Neutrophil (primary cell): ENCODE results near the gene CTU1.
A peak's percentile ranks its signal among the peaks of the same experiment; 100 is the strongest.

ENCODE experiments used
- H3K27ac ChIP-seq: fragments of 200-600 bp; sonication (generic); 2 replicates; pipeline ENCODE4 v1.5.1; 2016; ENCODE audit warnings: mild to moderate bottlenecking, moderate library complexity
- H3K27me3 ChIP-seq: fragments of 200-600 bp; sonication (generic); 2 replicates; pipeline ENCODE4 v1.6.0; 2016; ENCODE audit warnings: mild to moderate bottlenecking
- H3K36me3 ChIP-seq: fragments of 200-600 bp; sonication (generic); 2 replicates; pipeline ENCODE4 v1.5.1; 2017
- H3K4me1 ChIP-seq, 2 experiments: fragments of 200-600 bp in 1 of 2; sonication (generic) in 1 of 2; 1 replicate in 1 of 2; 2 replicates in 1 of 2; pipeline versions ENCODE4 v1.5.1 to v1.6.1; 2013 to 2016; ENCODE audit warnings: low read depth in 1 of 2, low read length in 1 of 2, mild to moderate bottlenecking in 1 of 2, moderate library complexity in 1 of 2; ENCODE audit not compliant: control insufficient read depth in 1 of 2, insufficient read depth in 1 of 2
- H3K4me3 ChIP-seq, 2 experiments: fragments of 200-600 bp in 1 of 2; sonication (generic) in 1 of 2; 1 replicate in 1 of 2; 2 replicates in 1 of 2; pipeline ENCODE4 v1.5.1; 2013 to 2016; ENCODE audit warnings: low read depth in 1 of 2, low read length in 1 of 2, mild to moderate bottlenecking in 1 of 2, moderate library complexity in 1 of 2
- H3K9me3 ChIP-seq: fragments of 200-600 bp; sonication (generic); 2 replicates; pipeline ENCODE4 v1.5.1; 2016
- TF ChIP-seq, protein P1 (sequence below): fragments of 200-600 bp; sonication (generic); IDR thresholded peaks from 2 replicates; pipeline ENCODE4 v1.5.1; 2016; ENCODE audit warnings: antibody characterized with exemption

CTU1 gene

DNA sequence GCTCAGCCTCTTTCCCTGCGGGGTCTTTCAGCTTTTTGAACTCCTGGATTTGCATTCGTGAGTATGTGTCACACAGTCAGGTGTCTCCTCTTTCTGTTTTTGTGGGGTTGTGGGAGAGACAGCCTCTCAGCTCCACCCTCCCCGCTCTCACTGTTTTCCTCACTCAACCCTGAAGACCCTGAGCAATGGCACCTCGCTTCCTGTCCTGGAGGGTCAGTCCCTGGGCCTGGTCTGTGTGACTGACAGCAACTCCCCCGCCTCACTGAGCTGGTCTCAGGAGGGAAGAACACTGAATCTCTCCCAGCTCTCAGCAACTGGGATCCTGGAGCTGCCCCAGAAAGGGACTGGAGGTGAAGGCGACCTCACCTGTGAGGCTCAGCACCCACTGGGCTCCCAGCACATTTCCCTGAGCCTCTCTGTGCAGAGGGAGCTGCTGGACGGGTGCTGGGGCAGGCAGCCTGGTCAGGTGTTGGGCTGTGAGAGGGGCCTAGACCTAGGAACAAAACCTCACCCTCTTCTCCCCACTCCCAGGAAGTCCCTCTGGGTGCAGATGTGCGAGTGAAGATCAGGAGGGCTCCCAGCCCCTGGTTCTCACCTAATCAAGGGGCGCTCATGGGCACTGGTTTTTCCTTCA is 29.7 kb upstream of the CTU1 start:
- no peaks in the 10 kb centered on the region for H3K27me3 ChIP-seq
- TF ChIP-seq, protein P1, sequence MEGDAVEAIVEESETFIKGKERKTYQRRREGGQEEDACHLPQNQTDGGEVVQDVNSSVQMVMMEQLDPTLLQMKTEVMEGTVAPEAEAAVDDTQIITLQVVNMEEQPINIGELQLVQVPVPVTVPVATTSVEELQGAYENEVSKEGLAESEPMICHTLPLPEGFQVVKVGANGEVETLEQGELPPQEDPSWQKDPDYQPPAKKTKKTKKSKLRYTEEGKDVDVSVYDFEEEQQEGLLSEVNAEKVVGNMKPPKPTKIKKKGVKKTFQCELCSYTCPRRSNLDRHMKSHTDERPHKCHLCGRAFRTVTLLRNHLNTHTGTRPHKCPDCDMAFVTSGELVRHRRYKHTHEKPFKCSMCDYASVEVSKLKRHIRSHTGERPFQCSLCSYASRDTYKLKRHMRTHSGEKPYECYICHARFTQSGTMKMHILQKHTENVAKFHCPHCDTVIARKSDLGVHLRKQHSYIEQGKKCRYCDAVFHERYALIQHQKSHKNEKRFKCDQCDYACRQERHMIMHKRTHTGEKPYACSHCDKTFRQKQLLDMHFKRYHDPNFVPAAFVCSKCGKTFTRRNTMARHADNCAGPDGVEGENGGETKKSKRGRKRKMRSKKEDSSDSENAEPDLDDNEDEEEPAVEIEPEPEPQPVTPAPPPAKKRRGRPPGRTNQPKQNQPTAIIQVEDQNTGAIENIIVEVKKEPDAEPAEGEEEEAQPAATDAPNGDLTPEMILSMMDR, result no peak
- no peaks in the 10 kb centered on the region for H3K9me3 ChIP-seq
- peak overlapping the region; percentile 51 to 59 for H3K4me3 ChIP-seq
- H3K36me3 ChIP-seq, result no peaks in the 10 kb centered on the region
- H3K27ac ChIP-seq, result peak overlapping the region; percentile 100
- peaks cover 96 to 98% of the 10 kb centered on the region in 2 experiments for H3K4me1 ChIP-seq

DNA sequence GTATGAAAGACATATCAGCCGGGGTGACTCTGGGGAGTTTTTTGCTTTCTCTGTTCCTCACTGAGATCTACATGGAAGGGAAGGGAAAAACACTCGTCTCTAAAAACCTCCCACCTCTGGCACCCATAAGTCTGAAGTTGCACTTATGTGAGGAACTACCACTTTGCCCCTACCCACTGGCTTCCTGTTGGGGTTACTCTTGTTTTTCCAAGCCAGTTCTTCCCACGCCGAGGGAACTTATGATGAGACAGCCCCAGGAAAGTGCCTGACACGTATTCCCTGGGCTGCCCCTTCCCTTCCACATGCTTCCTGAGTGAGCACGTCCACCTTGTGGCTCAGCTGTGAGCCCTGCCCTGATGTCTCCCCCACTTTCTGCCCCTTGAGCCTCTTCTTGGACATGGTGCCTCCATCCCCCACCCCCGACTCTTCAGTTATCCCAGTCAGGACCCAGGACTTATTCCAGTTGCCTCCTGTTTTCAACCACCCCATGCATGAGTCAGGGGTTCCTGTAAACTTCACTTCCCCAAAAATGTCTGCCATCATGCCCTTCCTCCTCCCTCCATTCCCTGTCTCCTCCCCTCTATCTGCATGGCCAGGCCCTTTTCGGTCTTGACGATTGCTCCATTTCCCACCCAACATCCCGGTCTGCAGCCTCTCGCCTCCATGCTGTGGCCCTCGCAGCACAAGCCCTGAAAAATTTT is 28.8 kb upstream of the CTU1 start:
- H3K27ac ChIP-seq, result peak overlapping the region; percentile 100
- TF ChIP-seq, protein P1, result no peak
- no peaks in the 10 kb centered on the region for H3K36me3 ChIP-seq
- H3K4me1 ChIP-seq, result peaks cover 96 to 97% of the 10 kb centered on the region in 2 experiments
- H3K27me3 ChIP-seq, result no peaks in the 10 kb centered on the region
- H3K4me3 ChIP-seq, result peak overlapping the region; percentile 51 to 59
- no peaks in the 10 kb centered on the region for H3K9me3 ChIP-seq

GRCh38 chr19:51135986-51136762 is 28.0 kb upstream of the CTU1 start:
- H3K4me1 ChIP-seq, result peaks cover 96 to 97% of the 10 kb centered on the region in 2 experiments
- H3K27me3 ChIP-seq, result no peaks in the 10 kb centered on the region
- peak overlapping the region; percentile 51 to 59 for H3K4me3 ChIP-seq
- peak overlapping the region; percentile 100 for H3K27ac ChIP-seq
- TF ChIP-seq, protein P1, result no peak
- H3K9me3 ChIP-seq, result no peaks in the 10 kb centered on the region
- H3K36me3 ChIP-seq, result no peaks in the 10 kb centered on the region

- H3K4me3 ChIP-seq, result no peak overlapping the region
- H3K27me3 ChIP-seq, result no peaks in the 10 kb centered on the region
- no peaks in the 10 kb centered on the region for H3K9me3 ChIP-seq
- peak overlapping the region; percentile 100 for H3K27ac ChIP-seq
- TF ChIP-seq, protein P1, result no peak
- H3K4me1 ChIP-seq, result peaks cover 96 to 97% of the 10 kb centered on the region in 2 experiments
- H3K36me3 ChIP-seq, result peaks cover 12% of the 10 kb centered on the region
Observed at GRCh38 chr19:51135004-51135403, 26.8 kb upstream of the CTU1 start.

DNA sequence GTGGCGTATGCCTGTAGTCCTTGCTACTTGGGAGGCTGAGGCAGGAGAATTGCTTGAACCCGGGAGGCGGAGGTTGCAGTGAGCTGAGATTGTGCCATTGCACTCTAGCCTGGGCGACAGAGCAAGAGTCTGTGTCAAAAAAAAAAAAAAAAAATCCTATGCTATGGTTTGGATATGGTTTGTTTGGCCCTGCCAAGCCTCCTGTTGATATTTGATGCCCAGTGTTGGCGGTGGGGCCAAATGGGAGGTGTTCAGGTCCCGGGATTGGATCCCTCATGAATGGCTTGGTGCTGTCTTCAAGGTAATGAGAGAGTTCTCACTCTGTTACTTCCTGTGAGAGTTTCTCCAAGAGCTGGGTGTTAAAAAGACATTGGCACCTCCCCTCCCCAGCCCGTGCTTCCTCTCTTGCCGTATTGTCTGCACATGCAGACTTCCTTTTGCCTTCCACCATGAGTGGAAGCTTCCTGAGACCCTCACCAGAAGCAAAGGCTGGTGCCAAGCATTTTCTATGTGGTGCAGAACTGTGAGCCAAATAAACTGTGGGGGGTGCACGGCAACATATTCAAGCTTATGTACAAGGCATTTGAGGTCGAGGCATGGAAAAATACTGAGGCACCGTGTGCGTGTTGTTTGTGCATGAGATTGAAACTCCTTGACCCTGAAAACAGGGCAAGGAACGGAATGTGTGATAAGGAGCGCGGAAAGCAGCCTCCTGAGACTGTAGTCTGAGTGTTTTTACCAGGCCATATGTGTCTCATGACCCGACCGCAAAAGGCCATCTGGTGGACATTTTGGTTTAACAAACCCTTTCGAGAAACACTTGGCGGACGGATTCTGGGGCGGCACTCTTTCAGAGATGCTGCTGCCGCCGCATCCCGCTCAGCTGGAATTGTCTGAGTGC is 23.8 kb upstream of the CTU1 start:
- peak overlapping the region; percentile 98 for H3K27ac ChIP-seq
- no peaks in the 10 kb centered on the region for H3K27me3 ChIP-seq
- H3K9me3 ChIP-seq, result no peaks in the 10 kb centered on the region
- H3K36me3 ChIP-seq, result peaks cover 41% of the 10 kb centered on the region
- TF ChIP-seq, protein P1, result peak; percentile 44
- H3K4me3 ChIP-seq, result peak overlapping the region; percentile 31 to 59
- peaks cover 96 to 97% of the 10 kb centered on the region in 2 experiments for H3K4me1 ChIP-seq
